Prostate gland (tissue), 2 donors: Measurements from ENCODE around the gene C3orf38.

Experiments
- POLR2A ChIP-seq: fragments of 450-650 bp; IDR thresholded peaks from one replicate; pipeline ENCODE4 v1.6.1; 2016; ENCODE audit warnings: antibody characterized with exemption, mild to moderate bottlenecking
- POLR2AphosphoS5 ChIP-seq: sonication (generic); formaldehyde crosslinking; IDR thresholded peaks from one replicate; pipeline ENCODE4 v1.6.1; 2017; ENCODE audit warnings: antibody characterized with exemption
- TF ChIP-seq, protein P1 (sequence below), 4 experiments: fragments of 200-600 bp in 2 of 4; fragments of 450-650 bp in 2 of 4; sonication (generic) in 2 of 4; IDR thresholded peaks; 1 replicate in 3 of 4; 2 replicates in 1 of 4; pipeline ENCODE4 v1.5.1; 2016 to 2019; ENCODE audit warnings: antibody characterized with exemption in 4 of 4, mild to moderate bottlenecking in 2 of 4, moderate library complexity in 2 of 4

DNA sequence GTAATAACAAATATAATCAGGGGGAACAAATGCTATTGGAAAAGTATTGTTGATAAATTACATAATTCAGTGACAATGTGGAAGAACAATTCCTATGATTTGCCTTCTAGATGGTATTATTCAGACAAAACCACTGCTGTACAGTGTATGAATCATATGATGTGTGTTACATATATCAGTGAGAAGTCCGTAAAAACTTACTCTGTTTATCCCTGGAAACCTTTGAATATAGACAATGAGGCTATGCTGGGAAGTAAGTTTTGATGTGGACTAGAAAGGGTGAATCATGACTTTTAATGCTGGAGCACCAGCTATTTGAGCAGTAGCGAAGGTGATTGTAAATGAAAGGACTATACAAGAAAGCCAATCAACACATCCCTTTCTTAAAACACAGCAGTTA, 17.9 kb downstream of the C3orf38 start:
- TF ChIP-seq, protein P1, sequence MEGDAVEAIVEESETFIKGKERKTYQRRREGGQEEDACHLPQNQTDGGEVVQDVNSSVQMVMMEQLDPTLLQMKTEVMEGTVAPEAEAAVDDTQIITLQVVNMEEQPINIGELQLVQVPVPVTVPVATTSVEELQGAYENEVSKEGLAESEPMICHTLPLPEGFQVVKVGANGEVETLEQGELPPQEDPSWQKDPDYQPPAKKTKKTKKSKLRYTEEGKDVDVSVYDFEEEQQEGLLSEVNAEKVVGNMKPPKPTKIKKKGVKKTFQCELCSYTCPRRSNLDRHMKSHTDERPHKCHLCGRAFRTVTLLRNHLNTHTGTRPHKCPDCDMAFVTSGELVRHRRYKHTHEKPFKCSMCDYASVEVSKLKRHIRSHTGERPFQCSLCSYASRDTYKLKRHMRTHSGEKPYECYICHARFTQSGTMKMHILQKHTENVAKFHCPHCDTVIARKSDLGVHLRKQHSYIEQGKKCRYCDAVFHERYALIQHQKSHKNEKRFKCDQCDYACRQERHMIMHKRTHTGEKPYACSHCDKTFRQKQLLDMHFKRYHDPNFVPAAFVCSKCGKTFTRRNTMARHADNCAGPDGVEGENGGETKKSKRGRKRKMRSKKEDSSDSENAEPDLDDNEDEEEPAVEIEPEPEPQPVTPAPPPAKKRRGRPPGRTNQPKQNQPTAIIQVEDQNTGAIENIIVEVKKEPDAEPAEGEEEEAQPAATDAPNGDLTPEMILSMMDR (IDR thresholded peaks at IDR 0.05) = no peak
- TF ChIP-seq POLR2AphosphoS5 (no peak), POLR2A (no peak)
